Measurements from ENCODE around the gene ANKFN1.

Gene ANKFN1

GRCh38 chr17:56291226-56291805 lies 138.0 kb downstream of the ANKFN1 start:
- DNase-seq = no peak

- DNase-seq = no peak
Observed at GRCh38 chr17:56292010-56292409, 138.7 kb downstream of the ANKFN1 start.

- DNase-seq = no peak
Observed at GRCh38 chr17:56292578-56292977, 139.3 kb downstream of the ANKFN1 start.

GRCh38 chr17:56297184-56297583 lies 143.9 kb downstream of the ANKFN1 start:
- DNase-seq = peak; percentile 59

GRCh38 chr17:56298846-56299245 lies 145.6 kb downstream of the ANKFN1 start:
- no peak for DNase-seq

- DNase-seq = no peak
Observed at GRCh38 chr17:56300144-56300543, 146.9 kb downstream of the ANKFN1 start.

- DNase-seq = no peak
Observed at GRCh38 chr17:56305007-56305406, 151.7 kb downstream of the ANKFN1 start.

GRCh38 chr17:56309897-56310296 lies 156.6 kb downstream of the ANKFN1 start:
- DNase-seq = no peak

- no peak for DNase-seq
Observed at GRCh38 chr17:56310782-56311181, 157.5 kb downstream of the ANKFN1 start.

GRCh38 chr17:56313201-56313600 lies 159.9 kb downstream of the ANKFN1 start:
- DNase-seq = no peak

- no peak for DNase-seq
Observed at GRCh38 chr17:56314026-56314425, 160.8 kb downstream of the ANKFN1 start.

GRCh38 chr17:56314984-56315602 lies 161.8 kb downstream of the ANKFN1 start:
- DNase-seq = no peak

- DNase-seq = no peak
Observed at GRCh38 chr17:56316604-56317003, 163.3 kb downstream of the ANKFN1 start.

- no peak for DNase-seq
Observed at GRCh38 chr17:56317351-56318208, 164.3 kb downstream of the ANKFN1 start.

GRCh38 chr17:56319531-56319930 lies 166.3 kb downstream of the ANKFN1 start:
- DNase-seq = no peak

- no peak for DNase-seq
Observed at GRCh38 chr17:56320443-56320842, 167.2 kb downstream of the ANKFN1 start.

- DNase-seq = no peak
Observed at GRCh38 chr17:56322991-56323390, 169.7 kb downstream of the ANKFN1 start.

GRCh38 chr17:56324676-56325075 lies 171.4 kb downstream of the ANKFN1 start:
- DNase-seq = no peak

- DNase-seq = no peak
Observed at GRCh38 chr17:56325313-56326000, 172.2 kb downstream of the ANKFN1 start.

GRCh38 chr17:56326001-56326359 lies 172.7 kb downstream of the ANKFN1 start:
- DNase-seq = no peak

- DNase-seq = no peak
Observed at GRCh38 chr17:56347639-56348038, 194.4 kb downstream of the ANKFN1 start.

GRCh38 chr17:56350592-56350991 lies 197.3 kb downstream of the ANKFN1 start:
- DNase-seq = no peak

GRCh38 chr17:56351675-56352074 lies 198.4 kb downstream of the ANKFN1 start:
- no peak for DNase-seq

- DNase-seq = no peak
Observed at GRCh38 chr17:56358651-56359050, 205.4 kb downstream of the ANKFN1 start.
